Ishikawa (cell line): ENCODE measurements around the gene KHDRBS2.

Source experiments
- CEBPB ChIP-seq: IDR thresholded peaks from 2 replicates; pipeline ENCODE4 v1.6.1; 2012
- CREB1 ChIP-seq: IDR thresholded peaks from 2 replicates; pipeline ENCODE4 v1.6.1; 2012; ENCODE audit warnings: low read depth
- EP300 ChIP-seq: IDR thresholded peaks from 2 replicates; pipeline ENCODE4 v1.6.1; 2012; ENCODE audit warnings: borderline replicate concordance
- FOXM1 ChIP-seq: IDR thresholded peaks from 2 replicates; pipeline ENCODE4 v1.6.1; 2012; ENCODE audit warnings: low read depth, borderline replicate concordance
- NFIC ChIP-seq: IDR thresholded peaks from 2 replicates; pipeline ENCODE4 v1.6.1; 2012
- RAD21 ChIP-seq: IDR thresholded peaks from 2 replicates; pipeline ENCODE4 v1.6.1; 2012; ENCODE audit warnings: low read depth
- REST ChIP-seq: IDR thresholded peaks from 2 replicates; pipeline ENCODE4 v1.6.1; 2012; ENCODE audit warnings: low read depth, mild to moderate bottlenecking
- TAF1 ChIP-seq: IDR thresholded peaks from 2 replicates; pipeline ENCODE4 v1.6.1; 2012; ENCODE audit warnings: low read depth, mild to moderate bottlenecking
- TCF12 ChIP-seq: IDR thresholded peaks from 2 replicates; pipeline ENCODE4 v1.6.1; 2012; ENCODE audit warnings: low read depth
- USF1 ChIP-seq: IDR thresholded peaks from 2 replicates; pipeline ENCODE4 v1.6.1; 2012
- YY1 ChIP-seq: IDR thresholded peaks from 2 replicates; pipeline ENCODE4 v1.6.1; 2012; ENCODE audit warnings: low read depth

GRCh38 chr6:62324834-62325233 lies 38.8 kb upstream of the KHDRBS2 start:
- no peak for TF ChIP-seq RAD21
- TF ChIP-seq TAF1: no peak
- TF ChIP-seq YY1: no peak
- TF ChIP-seq CEBPB: no peak
- no peak for TF ChIP-seq CREB1
- TF ChIP-seq TCF12: no peak
- no peak for TF ChIP-seq EP300
- TF ChIP-seq USF1: no peak
- no peak for TF ChIP-seq NFIC
- no peak for TF ChIP-seq FOXM1
- no peak for TF ChIP-seq REST
